NT2/D1 (cell line): ENCODE results near the gene FYTTD1.

Experiments
- SUZ12 ChIP-seq: IDR thresholded peaks from 2 replicates; pipeline ENCODE4 v1.6.1; 2011; ENCODE audit not compliant: insufficient read length, insufficient read depth; ENCODE audit errors: extremely low read depth
- YY1 ChIP-seq: IDR thresholded peaks from 2 replicates; pipeline ENCODE4 v1.6.1; 2011; ENCODE audit not compliant: insufficient read length, insufficient read depth
- ZNF274 ChIP-seq: IDR thresholded peaks from 2 replicates; pipeline ENCODE4 v1.6.1; 2011; ENCODE audit warnings: mild to moderate bottlenecking, low read depth, low read length

- TF ChIP-seq YY1: no peak
- no peak for TF ChIP-seq ZNF274
- TF ChIP-seq SUZ12: no peak
These were observed 11.8 kb upstream of the FYTTD1 start for GRCh38 chr3:197737749-197738462.
